Endothelial cell of umbilical vein (primary cell): ENCODE results near the gene SRL.

Experiments used
- CTCF ChIP-seq, 2 donors: IDR thresholded peaks; 1 replicate in 1 of 2; 2 replicates in 1 of 2; pipeline ENCODE4 v1.5.1; 2011; ENCODE audit warnings: low read length in 2 of 2, mild to moderate bottlenecking in 2 of 2, moderate library complexity in 2 of 2, control low read depth in 1 of 2, inconsistent platforms in 1 of 2, low read depth in 1 of 2; ENCODE audit not compliant: insufficient read depth in 1 of 2; ENCODE audit errors: extremely low read depth in 1 of 2
- EZH2 ChIP-seq: IDR thresholded peaks from 2 replicates; pipeline ENCODE4 v1.6.1; 2012; ENCODE audit warnings: borderline replicate concordance, low read depth, mild to moderate bottlenecking, moderate library complexity, low read length, inconsistent platforms; ENCODE audit not compliant: severe bottlenecking
- FOS ChIP-seq: IDR thresholded peaks from 2 replicates; pipeline ENCODE4 v1.6.1; 2011; ENCODE audit warnings: mild to moderate bottlenecking, low read length, moderate library complexity, borderline replicate concordance; ENCODE audit not compliant: insufficient read depth
- GATA2 ChIP-seq: IDR thresholded peaks from 2 replicates; pipeline ENCODE4 v1.7.0; 2011; ENCODE audit warnings: low read depth, mild to moderate bottlenecking, moderate library complexity, mixed read lengths, low read length; ENCODE audit not compliant: insufficient read length, insufficient read depth
- JUN ChIP-seq: IDR thresholded peaks from 2 replicates; pipeline ENCODE4 v1.6.1; 2011; ENCODE audit warnings: borderline replicate concordance, low read depth; ENCODE audit not compliant: insufficient read length, insufficient read depth
- MAX ChIP-seq: IDR thresholded peaks from 2 replicates; pipeline ENCODE4 v1.6.1; 2011; ENCODE audit not compliant: insufficient read depth, insufficient read length
- MYC ChIP-seq: IDR thresholded peaks from one replicate; pipeline ENCODE4 v1.6.1; 2011; ENCODE audit warnings: mild to moderate bottlenecking, low read depth, low read length
- POLR2A ChIP-seq: IDR thresholded peaks from 2 replicates; pipeline ENCODE4 v1.6.1; 2012; ENCODE audit warnings: low read depth, mild to moderate bottlenecking, control low read depth, low read length
- POLR2AphosphoS5 ChIP-seq: IDR thresholded peaks from 2 replicates; pipeline ENCODE4 v1.6.1; 2012; ENCODE audit warnings: low read depth, mild to moderate bottlenecking, control low read depth, low read length, moderate library complexity; ENCODE audit not compliant: insufficient read depth

GRCh38 chr16:4257646-4258556 lies 16.0 kb upstream of the SRL start:
- TF ChIP-seq CTCF (IDR thresholded peaks at IDR 0.05; ENCODE audit: extremely low read depth in 1 of 2, insufficient read depth in 1 of 2, low read depth in 1 of 2, low read length in 2 of 2) (no peak), POLR2AphosphoS5 (no peak), POLR2A (no peak), MYC (no peak), EZH2 (no peak), GATA2 (no peak), MAX (no peak), FOS (no peak), JUN (no peak)
